ENCODE data around the gene C1orf21. TPM values are rescaled to one million over a fixed set of nuclear protein-coding genes. Genes with fewer than 3 reads are reported as not detected.
A peak's percentile ranks its signal among the peaks of the same experiment; 100 is the strongest.

C1orf21 gene
- total RNA-seq, 1 donor from 2014 or later: 16.7 TPM

- H3K4me1 ChIP-seq (ENCODE audit: control insufficient read depth in 3 of 3, insufficient read depth in 3 of 3, low read length in 3 of 3): peaks cover 0 to 5% (median 0%) of the 10 kb centered on the region in 3 donors
- no peaks in the 10 kb centered on the region for H3K27me3 ChIP-seq (ENCODE audit: control insufficient read depth in 3 of 3, insufficient read depth in 3 of 3, low read length in 3 of 3)
- no peak overlapping the region for H3K9ac ChIP-seq (ENCODE audit: low read depth in 1 of 3, low read length in 3 of 3)
- no peaks in the 10 kb centered on the region for H3K9me3 ChIP-seq (ENCODE audit: control insufficient read depth in 3 of 3, low read length in 3 of 3)
- no peak overlapping the region for H3K4me3 ChIP-seq (ENCODE audit: low read length in 3 of 3)
- H3K36me3 ChIP-seq (ENCODE audit: control insufficient read depth in 3 of 3, insufficient read depth in 3 of 3, low read length in 3 of 3): no peaks in the 10 kb centered on the region
- no peak overlapping the region for H3K27ac ChIP-seq (ENCODE audit: low read depth, low read length)
These were observed 253.7 kb downstream of the C1orf21 start for GRCh38 chr1:184640505-184640904.

GRCh38 chr1:184641894-184642293 is 255.1 kb downstream of the C1orf21 start:
- Histone ChIP-seq H3K36me3 (ENCODE audit: control insufficient read depth in 3 of 3, insufficient read depth in 3 of 3, low read length in 3 of 3) (no peaks in the 10 kb centered on the region), H3K4me3 (ENCODE audit: low read length in 3 of 3) (no peak overlapping the region), H3K27ac (ENCODE audit: low read depth, low read length) (no peak overlapping the region), H3K27me3 (ENCODE audit: control insufficient read depth in 3 of 3, insufficient read depth in 3 of 3, low read length in 3 of 3) (no peaks in the 10 kb centered on the region), H3K4me1 (ENCODE audit: control insufficient read depth in 3 of 3, insufficient read depth in 3 of 3, low read length in 3 of 3) (peaks cover 0 to 4% (median 3%) of the 10 kb centered on the region in 3 donors), H3K9me3 (ENCODE audit: control insufficient read depth in 3 of 3, low read length in 3 of 3) (no peaks in the 10 kb centered on the region), H3K9ac (ENCODE audit: low read depth in 1 of 3, low read length in 3 of 3) (no peak overlapping the region)

GRCh38 chr1:184643661-184644060 is 256.8 kb downstream of the C1orf21 start:
- Histone ChIP-seq H3K9ac (ENCODE audit: low read depth in 1 of 3, low read length in 3 of 3) (no peak overlapping the region), H3K4me3 (ENCODE audit: low read length in 3 of 3) (no peak overlapping the region), H3K4me1 (ENCODE audit: control insufficient read depth in 3 of 3, insufficient read depth in 3 of 3, low read length in 3 of 3) (peaks cover 5 to 15% (median 8%) of the 10 kb centered on the region in 3 donors), H3K36me3 (ENCODE audit: control insufficient read depth in 3 of 3, insufficient read depth in 3 of 3, low read length in 3 of 3) (no peaks in the 10 kb centered on the region), H3K27ac (ENCODE audit: low read depth, low read length) (no peak overlapping the region), H3K27me3 (ENCODE audit: control insufficient read depth in 3 of 3, insufficient read depth in 3 of 3, low read length in 3 of 3) (no peaks in the 10 kb centered on the region), H3K9me3 (ENCODE audit: control insufficient read depth in 3 of 3, low read length in 3 of 3) (no peaks in the 10 kb centered on the region)

- H3K4me3 ChIP-seq (ENCODE audit: low read length in 3 of 3): no peak overlapping the region
- no peaks in the 10 kb centered on the region for H3K36me3 ChIP-seq (ENCODE audit: control insufficient read depth in 3 of 3, insufficient read depth in 3 of 3, low read length in 3 of 3)
- H3K9me3 ChIP-seq (ENCODE audit: control insufficient read depth in 3 of 3, low read length in 3 of 3): no peaks in the 10 kb centered on the region
- peaks cover 11 to 24% (median 19%) of the 10 kb centered on the region in 3 donors for H3K4me1 ChIP-seq (ENCODE audit: control insufficient read depth in 3 of 3, insufficient read depth in 3 of 3, low read length in 3 of 3)
- no peak overlapping the region for H3K27ac ChIP-seq (ENCODE audit: low read depth, low read length)
- H3K9ac ChIP-seq (ENCODE audit: low read depth in 1 of 3, low read length in 3 of 3): no peak overlapping the region
- no peaks in the 10 kb centered on the region for H3K27me3 ChIP-seq (ENCODE audit: control insufficient read depth in 3 of 3, insufficient read depth in 3 of 3, low read length in 3 of 3)
These were observed 257.9 kb downstream of the C1orf21 start for GRCh38 chr1:184644771-184645170.

GRCh38 chr1:184646178-184646701 is 259.4 kb downstream of the C1orf21 start:
- H3K4me3 ChIP-seq (ENCODE audit: low read length in 3 of 3): no peak overlapping the region
- H3K27ac ChIP-seq (ENCODE audit: low read depth, low read length): no peak overlapping the region
- no peaks in the 10 kb centered on the region for H3K27me3 ChIP-seq (ENCODE audit: control insufficient read depth in 3 of 3, insufficient read depth in 3 of 3, low read length in 3 of 3)
- H3K9ac ChIP-seq (ENCODE audit: low read depth in 1 of 3, low read length in 3 of 3): no peak overlapping the region
- peaks cover 11 to 29% (median 21%) of the 10 kb centered on the region in 3 donors for H3K4me1 ChIP-seq (ENCODE audit: control insufficient read depth in 3 of 3, insufficient read depth in 3 of 3, low read length in 3 of 3)
- H3K9me3 ChIP-seq (ENCODE audit: control insufficient read depth in 3 of 3, low read length in 3 of 3): no peaks in the 10 kb centered on the region
- H3K36me3 ChIP-seq (ENCODE audit: control insufficient read depth in 3 of 3, insufficient read depth in 3 of 3, low read length in 3 of 3): no peaks in the 10 kb centered on the region

GRCh38 chr1:184646824-184647223 is 260.0 kb downstream of the C1orf21 start:
- Histone ChIP-seq H3K4me3 (ENCODE audit: low read length in 3 of 3) (no peak overlapping the region), H3K4me1 (ENCODE audit: control insufficient read depth in 3 of 3, insufficient read depth in 3 of 3, low read length in 3 of 3) (peaks cover 11 to 29% (median 21%) of the 10 kb centered on the region in 3 donors), H3K27ac (ENCODE audit: low read depth, low read length) (no peak overlapping the region), H3K9ac (ENCODE audit: low read depth in 1 of 3, low read length in 3 of 3) (no peak overlapping the region), H3K36me3 (ENCODE audit: control insufficient read depth in 3 of 3, insufficient read depth in 3 of 3, low read length in 3 of 3) (no peaks in the 10 kb centered on the region), H3K27me3 (ENCODE audit: control insufficient read depth in 3 of 3, insufficient read depth in 3 of 3, low read length in 3 of 3) (no peaks in the 10 kb centered on the region), H3K9me3 (ENCODE audit: control insufficient read depth in 3 of 3, low read length in 3 of 3) (no peaks in the 10 kb centered on the region)

- no peak overlapping the region for H3K4me3 ChIP-seq (ENCODE audit: low read length in 3 of 3)
- H3K9me3 ChIP-seq (ENCODE audit: control insufficient read depth in 3 of 3, low read length in 3 of 3): no peaks in the 10 kb centered on the region
- H3K27ac ChIP-seq (ENCODE audit: low read depth, low read length): no peak overlapping the region
- no peaks in the 10 kb centered on the region for H3K36me3 ChIP-seq (ENCODE audit: control insufficient read depth in 3 of 3, insufficient read depth in 3 of 3, low read length in 3 of 3)
- no peaks in the 10 kb centered on the region for H3K27me3 ChIP-seq (ENCODE audit: control insufficient read depth in 3 of 3, insufficient read depth in 3 of 3, low read length in 3 of 3)
- H3K9ac ChIP-seq (ENCODE audit: low read depth in 1 of 3, low read length in 3 of 3): no peak overlapping the region
- peaks cover 11 to 29% (median 21%) of the 10 kb centered on the region in 3 donors for H3K4me1 ChIP-seq (ENCODE audit: control insufficient read depth in 3 of 3, insufficient read depth in 3 of 3, low read length in 3 of 3)
These were observed 260.6 kb downstream of the C1orf21 start for GRCh38 chr1:184647471-184647870.

GRCh38 chr1:184648160-184648855 is 261.5 kb downstream of the C1orf21 start:
- no peak overlapping the region for H3K27ac ChIP-seq (ENCODE audit: low read depth, low read length)

GRCh38 chr1:184648856-184649201 is 262.0 kb downstream of the C1orf21 start:
- Histone ChIP-seq H3K4me1 (ENCODE audit: control insufficient read depth in 3 of 3, insufficient read depth in 3 of 3, low read length in 3 of 3) (peaks cover 11 to 29% (median 21%) of the 10 kb centered on the region in 3 donors), H3K4me3 (ENCODE audit: low read length in 3 of 3) (peak overlapping the region in 2 of 3 donors; percentile 18 to 33), H3K27me3 (ENCODE audit: control insufficient read depth in 3 of 3, insufficient read depth in 3 of 3, low read length in 3 of 3) (no peaks in the 10 kb centered on the region), H3K9ac (ENCODE audit: low read depth in 1 of 3, low read length in 3 of 3) (no peak overlapping the region), H3K27ac (ENCODE audit: low read depth, low read length) (peak overlapping the region; percentile 21), H3K9me3 (ENCODE audit: control insufficient read depth in 3 of 3, low read length in 3 of 3) (no peaks in the 10 kb centered on the region), H3K36me3 (ENCODE audit: control insufficient read depth in 3 of 3, insufficient read depth in 3 of 3, low read length in 3 of 3) (no peaks in the 10 kb centered on the region)

More at GRCh38 chr1:184648160-184648855, 261.5 kb downstream of the C1orf21 start:
- Histone ChIP-seq H3K9me3 (ENCODE audit: control insufficient read depth in 3 of 3, low read length in 3 of 3) (no peaks in the 10 kb centered on the region), H3K9ac (ENCODE audit: low read depth in 1 of 3, low read length in 3 of 3) (no peak overlapping the region), H3K4me1 (ENCODE audit: control insufficient read depth in 3 of 3, insufficient read depth in 3 of 3, low read length in 3 of 3) (peaks cover 11 to 29% (median 21%) of the 10 kb centered on the region in 3 donors), H3K4me3 (ENCODE audit: low read length in 3 of 3) (peak overlapping the region in 1 of 3 donors; percentile 33), H3K36me3 (ENCODE audit: control insufficient read depth in 3 of 3, insufficient read depth in 3 of 3, low read length in 3 of 3) (no peaks in the 10 kb centered on the region), H3K27me3 (ENCODE audit: control insufficient read depth in 3 of 3, insufficient read depth in 3 of 3, low read length in 3 of 3) (no peaks in the 10 kb centered on the region)

- Histone ChIP-seq H3K9ac (ENCODE audit: low read depth in 1 of 3, low read length in 3 of 3) (no peak overlapping the region), H3K4me1 (ENCODE audit: control insufficient read depth in 3 of 3, insufficient read depth in 3 of 3, low read length in 3 of 3) (peaks cover 11 to 29% (median 21%) of the 10 kb centered on the region in 3 donors), H3K27ac (ENCODE audit: low read depth, low read length) (peak overlapping the region; percentile 21), H3K9me3 (ENCODE audit: control insufficient read depth in 3 of 3, low read length in 3 of 3) (no peaks in the 10 kb centered on the region), H3K27me3 (ENCODE audit: control insufficient read depth in 3 of 3, insufficient read depth in 3 of 3, low read length in 3 of 3) (no peaks in the 10 kb centered on the region), H3K4me3 (ENCODE audit: low read length in 3 of 3) (peak overlapping the region in 2 of 3 donors; percentile 18 to 33), H3K36me3 (ENCODE audit: control insufficient read depth in 3 of 3, insufficient read depth in 3 of 3, low read length in 3 of 3) (no peaks in the 10 kb centered on the region)
These were observed 262.6 kb downstream of the C1orf21 start for GRCh38 chr1:184649451-184649888.
